Raji (cell line): Measurements from ENCODE around the gene OXA1L.
A peak's percentile ranks its signal among the peaks of the same experiment; 100 is the strongest.

Experiments used
- POLR2A ChIP-seq: IDR thresholded peaks from 2 replicates; pipeline ENCODE4 v1.6.1; 2011; ENCODE audit warnings: low read depth, low read length, control low read depth; ENCODE audit not compliant: insufficient read depth

Gene OXA1L

GRCh38 chr14:22767323-22767589 lies 768 bp downstream of the OXA1L start:
- no peak for TF ChIP-seq POLR2A

GRCh38 chr14:22768947-22769346 lies 2.5 kb downstream of the OXA1L start:
- TF ChIP-seq POLR2A = no peak

- no peak for TF ChIP-seq POLR2A
These were observed 2.9 kb downstream of the OXA1L start for GRCh38 chr14:22769369-22769768.

DNA sequence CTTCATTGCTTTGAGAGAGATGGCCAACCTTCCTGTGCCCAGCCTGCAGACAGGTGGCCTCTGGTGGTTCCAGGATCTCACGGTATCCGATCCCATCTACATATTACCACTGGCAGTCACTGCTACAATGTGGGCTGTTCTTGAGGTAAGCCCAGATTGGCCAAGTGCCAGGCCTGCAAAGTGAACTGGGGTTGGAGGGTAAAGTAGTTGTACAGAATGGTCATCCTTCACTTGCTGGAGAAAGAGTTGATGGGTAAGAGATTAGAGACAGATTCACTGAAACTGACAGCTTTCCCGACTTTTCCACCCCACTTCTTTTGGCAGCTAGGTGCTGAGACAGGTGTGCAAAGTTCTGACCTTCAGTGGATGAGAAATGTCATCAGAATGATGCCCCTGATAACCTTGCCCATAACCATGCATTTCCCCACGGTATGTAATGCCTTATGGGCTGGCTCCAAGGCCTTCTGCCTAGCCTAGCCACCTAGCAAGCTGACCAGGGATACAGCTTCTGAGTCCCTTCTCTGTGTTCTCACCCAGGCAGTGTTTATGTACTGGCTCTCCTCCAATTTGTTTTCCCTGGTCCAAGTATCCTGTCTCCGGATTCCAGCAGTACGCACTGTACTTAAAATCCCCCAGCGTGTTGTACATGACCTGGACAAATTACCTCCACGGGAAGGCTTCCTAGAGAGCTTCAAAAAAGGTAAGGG lies 4.1 kb downstream of the OXA1L start:
- no peak for TF ChIP-seq POLR2A

- no peak for TF ChIP-seq POLR2A
These were observed 6.2 kb downstream of the OXA1L start for GRCh38 chr14:22772725-22773124.

DNA sequence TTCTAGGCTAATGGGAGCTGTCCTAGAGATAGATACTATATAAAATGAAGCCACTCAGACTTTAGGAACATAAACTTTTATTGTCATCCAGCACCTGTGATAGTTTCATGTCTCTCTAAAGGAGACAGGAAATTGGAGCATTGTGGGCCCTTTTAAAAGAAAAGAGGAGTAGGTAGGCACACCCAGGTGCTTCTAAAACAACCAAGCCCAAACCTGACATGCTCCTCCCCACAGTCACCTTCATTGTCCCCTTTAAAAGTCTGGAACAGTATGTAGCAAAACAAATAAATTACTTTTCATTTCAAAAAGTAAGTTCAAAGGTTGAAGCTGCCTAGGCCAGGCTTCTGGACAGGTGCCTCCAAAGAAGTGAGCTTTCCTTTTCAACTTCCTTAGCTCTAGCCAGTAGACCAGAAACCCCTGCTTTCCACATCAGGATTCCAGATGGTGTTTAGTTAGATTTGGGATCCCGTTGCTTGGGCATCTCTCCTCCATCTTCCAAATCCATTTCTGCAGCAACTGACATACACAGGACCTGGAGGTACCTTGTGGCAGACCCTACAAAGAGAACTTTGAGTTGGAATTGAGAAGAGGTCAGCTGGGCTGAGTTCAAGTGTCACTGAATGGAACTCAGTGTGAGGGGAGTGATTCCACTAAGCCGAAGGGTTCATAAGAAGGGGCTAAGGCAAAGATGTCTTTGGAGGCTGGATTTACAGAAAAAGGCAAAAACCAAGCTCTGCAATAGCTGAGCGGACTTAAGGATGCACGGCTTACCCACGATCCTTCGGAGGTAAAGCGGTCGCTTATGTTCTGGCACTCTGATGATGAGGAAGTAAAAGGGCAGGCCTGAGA lies 6.9 kb downstream of the OXA1L start:
- TF ChIP-seq POLR2A = no peak

- 0 out of 2 replicates have a peak, but pooled peaks have one; percentile 10 for TF ChIP-seq POLR2A
These were observed 7.7 kb downstream of the OXA1L start for GRCh38 chr14:22774011-22774706.

- TF ChIP-seq POLR2A = no peak
These were observed 9.7 kb downstream of the OXA1L start for GRCh38 chr14:22776215-22776614.

DNA sequence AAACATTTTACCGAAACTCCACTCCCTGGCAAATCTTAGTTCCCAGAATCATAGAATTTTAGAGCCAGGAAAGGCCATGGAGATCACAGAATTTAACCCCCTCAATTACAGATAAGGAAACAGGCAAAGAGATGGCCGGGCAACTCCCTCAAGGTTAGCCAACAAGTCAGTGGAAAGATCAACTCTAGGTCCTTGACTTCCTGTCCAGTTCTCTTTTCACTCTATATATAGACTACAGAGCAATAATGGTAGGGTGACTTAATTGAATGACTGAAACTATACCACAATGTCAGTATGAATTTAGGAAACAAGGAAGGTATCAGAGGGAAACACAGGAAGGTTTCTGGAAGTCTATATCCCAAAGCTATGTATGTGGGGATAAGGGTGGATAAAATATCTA lies 11.6 kb downstream of the OXA1L start:
- TF ChIP-seq POLR2A = no peak

- no peak for TF ChIP-seq POLR2A
These were observed 13.7 kb downstream of the OXA1L start for GRCh38 chr14:22780105-22780679.

DNA sequence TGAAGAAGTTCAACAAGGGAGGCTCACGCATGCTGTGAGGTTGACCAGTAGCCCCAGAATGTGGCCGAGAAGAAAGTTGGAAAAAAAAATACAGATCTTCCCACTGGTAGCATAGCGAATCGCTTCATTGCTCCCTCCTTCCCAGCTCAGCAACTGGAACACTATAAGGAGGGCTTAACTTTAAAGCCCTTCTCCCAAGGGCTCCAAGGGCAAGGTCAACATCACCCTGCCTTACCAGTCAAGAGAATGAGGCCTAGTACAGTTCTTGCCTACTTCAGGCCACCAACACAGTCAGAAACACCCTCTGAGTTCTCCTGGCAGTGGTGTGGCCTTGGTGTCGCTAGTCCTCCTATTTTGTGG lies 14.4 kb downstream of the OXA1L start:
- TF ChIP-seq POLR2A = no peak

DNA sequence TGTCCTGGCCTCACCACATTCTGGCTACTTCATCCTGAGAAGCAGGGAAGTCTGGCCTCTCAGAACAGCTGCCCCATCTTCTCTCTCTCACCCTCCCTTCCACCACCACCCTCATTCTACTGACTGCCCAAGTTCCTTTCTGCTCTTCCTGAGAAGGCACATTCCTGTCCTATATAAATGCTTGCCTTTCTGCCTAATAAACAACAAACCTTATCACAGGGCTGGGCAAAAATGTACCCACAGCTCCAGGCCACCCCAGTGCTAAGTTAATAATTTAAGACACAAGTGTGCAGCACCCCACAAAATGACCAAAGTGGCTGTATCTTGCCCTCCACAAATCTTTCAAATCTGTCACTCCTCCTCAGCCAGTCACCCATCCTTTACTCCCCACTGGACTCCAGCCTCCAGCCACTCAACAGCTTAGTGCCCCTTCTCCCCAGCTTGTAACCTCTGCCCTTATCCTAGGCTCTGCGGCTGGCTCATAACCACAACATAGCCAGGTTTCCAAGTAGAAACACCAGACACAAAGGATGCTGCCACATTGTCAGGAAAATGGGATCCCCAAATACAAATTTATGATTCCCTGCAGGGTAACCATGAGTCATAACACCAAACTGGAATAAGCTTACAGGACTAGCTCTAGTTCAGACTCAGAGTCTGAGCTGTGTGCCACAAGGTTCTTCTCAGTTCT lies 15.0 kb downstream of the OXA1L start:
- TF ChIP-seq POLR2A = no peak

DNA sequence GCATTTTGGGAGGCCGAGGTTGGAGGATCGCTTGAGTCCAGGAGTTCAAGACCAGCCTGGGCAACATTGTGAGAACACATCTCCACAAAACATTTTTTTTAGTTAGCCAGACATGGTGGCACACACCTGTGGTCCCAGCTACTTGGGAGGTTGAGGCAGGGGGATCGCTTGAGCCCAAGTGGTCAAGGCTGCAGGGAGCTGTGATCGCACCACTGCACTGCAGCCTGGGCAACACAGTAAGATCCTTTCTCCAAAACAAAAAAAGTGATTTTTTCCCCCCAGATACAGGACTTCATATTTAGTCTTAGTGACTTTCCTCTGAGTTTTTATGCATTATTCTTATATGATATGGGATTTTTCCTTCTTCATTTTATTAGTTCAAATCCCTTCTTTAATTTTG lies 20.2 kb downstream of the OXA1L start:
- no peak for TF ChIP-seq POLR2A

DNA sequence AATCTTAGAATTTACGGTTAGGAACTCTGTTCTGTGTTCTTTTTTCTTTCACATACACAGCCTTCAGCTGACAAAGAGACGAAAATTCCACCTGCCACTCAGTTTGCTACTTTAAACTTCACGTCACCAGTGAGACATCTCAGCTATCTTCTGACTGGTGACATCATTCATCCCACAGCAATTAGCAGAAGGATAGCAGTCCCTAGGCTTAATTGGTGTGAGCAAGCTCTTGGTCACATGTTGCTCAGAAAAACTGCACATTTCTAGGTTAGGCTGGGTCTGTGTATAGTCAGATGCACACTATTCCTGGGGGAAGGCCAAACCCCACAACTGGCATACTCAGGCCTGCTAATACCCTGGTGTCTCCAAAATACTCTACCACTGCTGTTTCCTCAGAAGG lies 24.8 kb downstream of the OXA1L start:
- TF ChIP-seq POLR2A = no peak

- no peak for TF ChIP-seq POLR2A
These were observed 25.7 kb downstream of the OXA1L start for GRCh38 chr14:22792158-22792557.

- TF ChIP-seq POLR2A = no peak
These were observed 27.5 kb downstream of the OXA1L start for GRCh38 chr14:22793976-22794375.

- no peak for TF ChIP-seq POLR2A
These were observed 28.1 kb downstream of the OXA1L start for GRCh38 chr14:22794551-22794951.
